Inferior parietal cortex (tissue), 1 donor: ENCODE measurements around the gene PEX7.
"Not testable (repeated sequence)": the region's sequence is repeated elsewhere in the genome, so short reads cannot be mapped to it uniquely, and the experiment has no call there.

ENCODE experiments used
- DNase-seq: peaks from one replicate; pipeline ENCODE4 v3.0.0-alpha.2; 2016; ENCODE audit errors: extremely low spot score

The PEX7 gene

DNA sequence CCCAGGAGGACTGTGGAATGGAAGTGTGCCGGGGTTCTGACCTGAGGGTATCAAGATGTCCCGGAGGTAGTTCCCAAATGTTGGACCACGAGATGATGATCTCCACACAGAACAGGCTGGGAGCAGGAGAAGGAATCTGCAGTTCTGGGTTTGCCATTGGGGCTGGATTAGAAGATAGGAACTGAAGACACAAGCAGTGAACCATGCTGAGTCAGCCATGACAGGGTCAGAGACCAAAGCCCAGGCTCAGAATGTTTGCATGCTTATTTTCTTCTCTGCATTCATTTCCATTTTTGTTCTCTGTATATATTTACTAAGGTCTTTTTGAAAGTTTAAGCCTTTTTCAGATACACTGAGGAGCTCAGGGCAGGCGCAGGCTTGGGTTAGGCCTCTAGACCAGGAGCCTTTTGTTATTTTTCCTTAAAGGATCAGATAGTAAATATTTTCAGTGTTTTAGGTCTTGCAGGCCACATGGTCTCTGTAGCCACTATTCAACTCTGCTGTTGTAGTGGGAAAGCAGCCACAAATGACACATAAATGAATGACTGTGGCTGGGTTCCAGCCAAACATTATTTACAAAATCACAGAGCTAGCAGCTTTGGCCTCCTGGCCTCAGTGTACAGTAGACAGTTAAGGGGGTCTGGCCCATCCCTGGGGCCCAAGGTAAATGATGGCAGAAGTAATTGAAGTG is 128.2 kb downstream of the PEX7 start:
- DNase-seq, result no peak

DNA sequence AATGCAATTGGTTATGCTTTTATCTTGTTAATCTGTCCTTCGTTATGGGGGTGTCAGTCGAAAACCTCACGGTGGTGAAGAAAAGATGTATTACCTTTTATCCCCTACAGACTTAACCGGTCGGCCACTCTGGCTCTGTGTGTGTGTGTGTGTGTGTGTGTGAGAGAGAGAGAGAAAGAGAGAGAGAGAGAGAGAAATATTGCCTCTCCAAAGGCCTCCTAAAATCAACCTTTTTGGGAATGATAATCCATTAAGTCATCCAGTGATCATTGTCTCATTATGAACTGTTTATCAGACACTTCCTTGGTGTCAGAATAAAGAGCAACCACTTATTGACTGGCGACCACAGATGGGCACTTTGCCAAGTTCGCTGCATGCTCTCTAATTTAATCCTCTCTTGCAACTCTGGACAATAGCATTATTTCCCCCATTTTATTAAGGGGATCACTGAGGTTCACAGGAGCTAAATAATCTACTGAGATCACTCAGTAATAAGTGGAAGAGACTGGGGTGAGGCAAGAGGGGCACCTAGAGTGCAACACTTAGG is 130.4 kb downstream of the PEX7 start:
- DNase-seq, result no peak

DNA sequence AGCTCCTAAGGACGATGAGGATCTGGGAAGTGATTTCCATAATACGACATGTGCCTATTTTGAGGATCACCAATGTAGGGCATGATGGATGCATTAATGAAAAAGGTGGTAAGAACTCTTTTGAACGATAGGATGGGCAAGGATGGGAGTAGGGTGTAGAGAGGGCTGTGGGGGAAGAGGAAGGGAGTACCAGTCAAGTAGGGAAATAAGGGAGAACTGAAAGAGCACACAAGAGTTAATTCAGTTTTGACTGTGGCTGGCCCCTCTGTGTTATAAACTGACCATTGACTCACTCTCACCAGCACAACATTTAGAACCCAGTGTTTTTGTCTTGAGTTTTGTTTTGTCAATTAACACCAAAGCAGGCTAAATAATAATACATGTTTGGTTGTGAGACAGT is 132.7 kb downstream of the PEX7 start:
- DNase-seq, result no peak

DNA sequence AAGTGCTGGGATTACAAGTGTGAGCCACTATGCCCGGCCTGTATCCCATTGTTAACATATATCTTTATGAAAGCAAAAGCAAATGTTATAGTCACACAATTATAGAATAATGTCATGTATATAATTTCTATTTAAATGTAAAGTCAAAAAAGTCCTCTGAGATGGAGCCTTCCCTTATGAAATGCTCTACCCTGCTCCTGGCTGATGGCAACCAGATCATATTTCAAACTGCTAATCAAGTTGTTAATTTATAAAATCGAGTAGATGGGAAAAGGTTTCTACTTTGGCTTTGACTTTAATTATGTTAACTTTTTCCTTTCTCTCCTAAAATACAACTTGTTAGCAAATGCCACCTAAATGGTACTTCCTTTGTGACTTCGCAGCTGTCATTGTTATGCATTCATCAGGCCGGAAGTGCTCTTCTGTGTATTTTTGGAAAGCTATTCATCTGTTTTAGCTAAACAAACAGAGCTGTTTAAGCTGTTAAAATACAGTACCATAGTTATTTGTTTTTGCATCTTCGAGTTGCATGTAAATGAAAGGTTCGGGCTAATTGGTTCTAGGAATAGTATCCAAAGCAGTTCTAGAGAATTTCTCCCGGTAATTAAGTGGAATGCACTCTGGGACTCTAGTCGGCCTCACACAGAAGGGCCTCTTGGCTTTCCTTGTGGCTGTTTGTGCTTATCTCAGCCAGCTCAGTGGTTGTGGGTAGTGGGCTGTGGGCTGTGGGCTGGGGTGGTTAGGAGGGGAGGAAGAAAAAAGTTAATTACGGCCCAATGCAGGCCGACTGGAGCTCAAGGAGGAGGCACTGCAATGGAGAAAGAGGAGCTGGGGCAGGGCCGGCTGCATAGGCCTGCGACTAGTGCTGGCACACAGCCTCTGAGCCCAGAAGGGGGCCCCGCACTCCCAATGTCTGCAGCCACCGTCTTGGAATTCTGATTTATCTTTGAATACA is 134.5 kb downstream of the PEX7 start:
- no peak for DNase-seq

DNA sequence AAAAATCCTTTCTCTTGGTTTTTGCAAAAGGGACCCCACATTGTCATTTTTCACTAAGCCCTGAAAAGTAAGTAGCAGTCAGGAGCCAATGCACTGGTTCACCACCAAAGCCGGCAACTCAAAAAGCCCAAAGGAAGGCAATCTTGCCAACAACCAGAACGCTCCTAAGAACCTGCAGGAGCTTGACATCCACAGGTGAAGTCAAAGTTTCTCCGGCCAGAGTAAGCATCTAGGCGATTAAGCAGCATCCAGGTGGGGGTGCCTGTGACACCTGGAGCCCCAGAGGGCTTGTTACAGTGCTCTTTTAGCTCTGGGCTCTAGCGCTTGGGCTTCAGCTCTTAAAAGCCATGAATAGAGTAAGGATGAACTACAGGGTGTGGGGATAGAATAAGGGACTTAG is 135.8 kb downstream of the PEX7 start:
- DNase-seq, result no peak

DNA sequence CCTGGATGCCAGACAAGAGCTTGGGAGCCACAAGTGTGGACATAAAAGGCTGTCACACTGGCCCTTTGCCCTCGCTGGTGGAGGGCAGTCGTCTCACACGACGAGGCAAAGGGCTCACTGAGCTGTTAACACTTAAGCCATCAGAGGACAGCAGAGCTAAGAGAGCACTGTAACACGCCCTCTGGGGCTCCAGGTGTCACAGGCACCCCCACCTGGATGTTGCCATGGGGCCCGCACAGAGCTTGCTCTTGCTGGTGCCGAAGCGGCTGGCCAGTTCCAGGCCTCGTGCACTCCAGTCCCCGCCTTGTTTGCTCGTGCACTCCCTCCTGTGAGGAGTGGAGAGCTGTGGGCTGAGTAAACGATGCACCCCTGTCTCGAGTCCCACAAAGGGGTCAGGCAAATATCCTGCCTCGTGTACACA is 137.1 kb downstream of the PEX7 start:
- DNase-seq, result no peak

DNA sequence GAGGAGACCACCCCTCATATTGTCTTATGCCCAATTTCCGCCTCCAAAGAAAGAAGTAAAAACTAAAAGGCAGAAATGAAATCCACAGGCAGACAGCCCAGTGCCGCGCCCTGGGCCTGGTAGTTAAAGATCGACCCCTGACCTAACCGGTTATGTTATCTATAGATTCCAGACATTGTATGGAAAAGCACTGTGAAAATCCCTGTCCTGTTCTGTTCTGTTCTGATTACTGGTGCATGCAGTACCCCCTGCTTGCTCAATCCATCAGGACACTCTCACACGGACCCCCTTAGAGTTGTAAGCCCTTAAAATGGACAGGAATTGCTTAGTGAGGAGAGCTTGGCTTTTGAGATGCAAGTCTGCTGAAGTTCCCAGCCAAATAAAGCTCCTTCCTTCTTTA is 137.5 kb downstream of the PEX7 start:
- DNase-seq, result not testable (repeated sequence)

DNA sequence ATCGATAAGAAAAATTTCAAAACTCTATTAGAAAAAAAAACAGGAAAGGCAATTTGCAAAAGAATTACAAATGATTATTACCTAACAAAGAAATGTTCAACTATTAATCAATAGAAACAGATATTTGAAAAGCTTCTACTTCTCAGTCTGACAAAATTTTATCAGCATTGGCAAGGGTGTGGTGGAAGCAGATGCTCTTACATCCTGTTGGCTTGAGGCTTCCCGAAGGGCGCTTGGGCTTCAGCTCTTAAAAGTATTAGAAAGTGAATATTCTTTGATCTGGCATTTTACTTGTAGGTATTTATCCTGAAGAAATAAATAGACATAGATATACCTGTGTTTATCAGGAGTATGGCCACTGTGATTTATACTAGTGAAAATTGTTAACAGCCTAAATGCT is 138.4 kb downstream of the PEX7 start:
- DNase-seq, result no peak

DNA sequence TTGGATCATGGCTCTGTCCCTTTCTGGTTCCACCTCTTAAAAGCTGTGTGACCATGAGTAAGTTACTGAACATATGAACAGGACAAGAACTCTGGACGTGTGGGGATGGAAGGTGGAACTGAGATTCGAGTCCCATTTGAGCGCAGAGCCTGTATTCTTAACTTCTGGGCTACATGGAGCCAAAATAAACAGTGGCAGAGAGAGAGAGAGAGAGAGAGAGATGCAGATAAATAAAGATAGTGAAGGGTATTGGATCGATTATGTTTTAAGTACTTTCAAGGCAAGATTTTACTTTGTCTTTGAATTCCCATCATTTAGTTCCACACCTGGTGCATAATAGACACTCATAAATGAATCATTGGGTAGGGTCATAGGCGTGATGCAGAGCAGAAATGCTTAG is 139.5 kb downstream of the PEX7 start:
- DNase-seq, result no peak

DNA sequence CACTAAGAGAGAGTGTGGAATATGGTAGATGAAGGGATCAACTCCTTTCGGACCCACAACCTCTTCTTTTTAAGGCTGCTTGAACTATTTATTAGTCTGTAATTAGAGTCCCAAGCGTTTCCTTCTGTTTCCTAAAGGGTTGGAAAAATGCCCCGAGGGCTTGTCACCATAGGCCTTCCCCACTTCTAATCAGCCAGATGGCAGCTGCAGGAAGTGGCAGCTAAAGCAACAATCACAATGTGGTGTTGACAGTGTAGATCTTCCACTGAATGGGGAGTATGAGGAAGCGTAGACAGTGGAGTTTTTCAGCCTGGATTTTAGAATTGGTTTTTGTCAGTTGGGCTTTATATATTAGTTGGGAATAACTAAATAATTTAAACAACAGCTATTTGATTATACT is 140.3 kb downstream of the PEX7 start:
- DNase-seq, result no peak

DNA sequence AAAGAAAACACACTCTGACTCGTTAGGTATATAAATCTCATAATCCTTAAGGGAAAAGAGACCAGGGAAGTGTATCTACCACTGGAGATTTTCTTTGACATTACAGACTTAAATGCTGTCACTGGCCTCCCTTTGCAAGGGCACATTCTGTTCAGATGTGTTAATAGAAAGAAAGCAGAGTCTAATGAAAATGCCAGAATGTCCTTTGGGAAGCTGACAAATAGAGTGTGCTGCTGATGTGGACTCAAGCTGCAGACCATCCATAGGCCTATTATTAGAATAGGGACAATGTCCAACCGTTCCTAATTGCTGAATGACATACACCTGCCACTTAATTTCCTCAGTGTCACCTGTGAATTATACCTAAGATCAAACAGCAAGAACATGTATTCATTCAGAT is 140.9 kb downstream of the PEX7 start:
- DNase-seq, result no peak
